Neural cell (in vitro differentiated cells): ENCODE data around the gene COX17. TPM values are rescaled to one million over a fixed set of nuclear protein-coding genes. Genes with fewer than 3 reads are reported as not detected.

ENCODE experiments used
- H2AFZ ChIP-seq: fragments of 200-600, 300-800 bp; sonication (generic), shearing (Covaris generic); 2 replicates; pipeline ENCODE4 v1.6.0; 2014; ENCODE audit warnings: low read depth, mild to moderate bottlenecking, antibody characterized with exemption, low read length, moderate library complexity
- H3F3A ChIP-seq: fragments of 200-600 bp; shearing (Covaris generic); 2 replicates; pipeline ENCODE4 v1.6.1; 2016; ENCODE audit warnings: mild to moderate bottlenecking, moderate library complexity, mixed read lengths, antibody characterized with exemption, low read length; ENCODE audit not compliant: insufficient read depth, poor library complexity, severe bottlenecking
- H3K27ac ChIP-seq: fragments of 200-600, 300-800 bp; sonication (generic), shearing (Covaris generic); 2 replicates; pipeline ENCODE4 v1.5.1; 2014; ENCODE audit warnings: mild to moderate bottlenecking, low read length, moderate library complexity
- H3K27me3 ChIP-seq: fragments of 300-800, 200-600 bp; sonication (generic), shearing (Covaris generic); 2 replicates; pipeline ENCODE4 v1.6.0; 2014; ENCODE audit warnings: mild to moderate bottlenecking, low read depth, low read length, moderate library complexity; ENCODE audit not compliant: insufficient read depth
- H3K36me3 ChIP-seq: fragments of 300-800, 200-600 bp; sonication (generic), shearing (Covaris generic); 2 replicates; pipeline ENCODE4 v1.5.1; 2014; ENCODE audit warnings: mild to moderate bottlenecking, antibody characterized with exemption, low read length, moderate library complexity; ENCODE audit not compliant: insufficient read depth
- H3K4me2 ChIP-seq: fragments of 300-800, 200-600 bp; sonication (generic), shearing (Covaris generic); 2 replicates; pipeline ENCODE4 v1.6.0; 2014; ENCODE audit warnings: mild to moderate bottlenecking, low read length
- H3K4me3 ChIP-seq: fragments of 300-800, 200-600 bp; sonication (generic), shearing (Covaris generic); 2 replicates; pipeline ENCODE4 v1.5.1; 2014; ENCODE audit warnings: mild to moderate bottlenecking, low read length, moderate library complexity
- H3K79me2 ChIP-seq: fragments of 200-600 bp; shearing (Covaris generic); replicated peaks from 2 replicates; pipeline ENCODE4 v1.6.0; 2014; ENCODE audit warnings: mild to moderate bottlenecking, low read length, moderate library complexity; ENCODE audit not compliant: insufficient read depth
- H3K9ac ChIP-seq: fragments of 300-800, 200-600 bp; sonication (generic), shearing (Covaris generic); 2 replicates; pipeline ENCODE4 v1.6.1; 2016; ENCODE audit warnings: mild to moderate bottlenecking, low read length, mixed read lengths
- H3K9me2 ChIP-seq: fragments of 200-600 bp; shearing (Covaris generic); 2 replicates; pipeline ENCODE4 v1.6.1; 2016; ENCODE audit warnings: mild to moderate bottlenecking, low read length, mixed read lengths; ENCODE audit not compliant: insufficient read depth
- H3K9me3 ChIP-seq: fragments of 200-600, 300-800 bp; sonication (generic), shearing (Covaris generic); 2 replicates; pipeline ENCODE4 v1.6.1; 2016; ENCODE audit warnings: mild to moderate bottlenecking, mixed run types, low read length, moderate library complexity, mixed read lengths
- H4K20me1 ChIP-seq: fragments of 200-600 bp; shearing (Covaris generic); 2 replicates; pipeline ENCODE4 v1.6.1; 2016; ENCODE audit warnings: mild to moderate bottlenecking, mixed run types; ENCODE audit not compliant: insufficient read depth
- CTCF ChIP-seq: fragments of 450-650 bp; IDR thresholded peaks from 2 replicates; pipeline ENCODE4 v1.5.1; 2014; ENCODE audit warnings: antibody characterized with exemption, mild to moderate bottlenecking, moderate library complexity; ENCODE audit not compliant: poor library complexity, severe bottlenecking
- EP300 ChIP-seq: fragments of 450-650 bp; conservative IDR thresholded peaks from 2 replicates; pipeline ENCODE4 v1.6.1; 2014; ENCODE audit warnings: antibody characterized with exemption, mild to moderate bottlenecking, moderate library complexity; ENCODE audit not compliant: poor library complexity, severe bottlenecking
- EZH2 ChIP-seq: fragments of 200-600, 300-800 bp; shearing (Covaris generic), sonication (generic); IDR thresholded peaks from 2 replicates; pipeline ENCODE4 v1.6.1; 2014; ENCODE audit warnings: antibody characterized with exemption, low read length, borderline replicate concordance, mild to moderate bottlenecking; ENCODE audit not compliant: insufficient read depth, poor library complexity, severe bottlenecking
- MXI1 ChIP-seq: fragments of 450-650 bp; conservative IDR thresholded peaks from 2 replicates; pipeline ENCODE4 v1.6.1; 2014; ENCODE audit warnings: antibody characterized with exemption, mild to moderate bottlenecking; ENCODE audit not compliant: poor library complexity, severe bottlenecking
- POLR2AphosphoS5 ChIP-seq: IDR thresholded peaks from 2 replicates; pipeline ENCODE4 v1.6.1; 2012
- RAD21 ChIP-seq: fragments of 450-650 bp; conservative IDR thresholded peaks from 2 replicates; pipeline ENCODE4 v1.6.1; 2014; ENCODE audit warnings: antibody characterized with exemption, mild to moderate bottlenecking, moderate library complexity
- REST ChIP-seq: IDR thresholded peaks from 2 replicates; pipeline ENCODE4 v1.6.1; 2012; ENCODE audit warnings: borderline replicate concordance
- SMC3 ChIP-seq: fragments of 450-650 bp; conservative IDR thresholded peaks from 2 replicates; pipeline ENCODE4 v1.6.1; 2014; ENCODE audit warnings: antibody characterized with exemption, mild to moderate bottlenecking, moderate library complexity; ENCODE audit not compliant: poor library complexity
- TAF1 ChIP-seq: IDR thresholded peaks from 2 replicates; pipeline ENCODE4 v1.6.1; 2012; ENCODE audit warnings: low read depth
- polyA plus RNA-seq: library from polyadenylated mRNA; depleted of rRNA; stranded (reverse); fragments of >200 nt; gene quantifications from 2 replicates; pipeline ENCODE4 v1.2.3, GENCODE V29; 2014

The COX17 gene
- polyA plus RNA-seq, 1 donor from 2014 or later: 49.4 TPM

DNA sequence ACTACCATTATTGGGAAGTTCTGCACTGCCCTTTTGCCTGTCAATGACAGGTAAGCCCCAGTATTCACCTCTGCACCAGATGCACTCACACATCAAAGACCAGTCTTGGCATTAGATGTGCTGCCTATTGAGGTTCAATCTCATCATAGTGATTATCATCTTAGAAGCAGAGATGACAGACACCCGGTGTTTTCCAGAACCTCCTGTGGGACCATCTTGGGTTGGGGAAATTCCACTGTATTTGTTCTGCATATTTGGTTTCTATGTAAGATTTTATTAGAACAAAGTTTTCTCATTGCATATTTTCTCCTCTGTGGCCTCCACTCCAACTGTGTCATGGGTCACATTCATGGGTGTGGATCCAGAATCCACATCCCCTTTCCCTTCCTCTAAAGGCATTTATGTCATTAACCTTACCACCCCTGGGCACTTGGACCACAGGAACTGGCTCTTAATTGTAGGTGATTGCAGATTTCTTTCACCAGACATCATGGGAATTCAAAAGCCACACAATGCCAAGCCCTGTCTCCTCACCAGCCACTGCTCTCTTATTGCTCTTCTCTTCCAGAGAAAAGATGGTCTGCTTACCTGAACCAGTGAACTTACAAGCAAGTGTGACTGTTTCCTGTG, 48.3 kb downstream of the COX17 start:
- Histone ChIP-seq H3K79me2 (no peaks in the 10 kb centered on the region), H3K9ac (no peak overlapping the region), H3K9me2 (no peaks in the 10 kb centered on the region), H3K4me3 (no peak overlapping the region), H3K36me3 (no peaks in the 10 kb centered on the region), H4K20me1 (no peaks in the 10 kb centered on the region), H3F3A (no peaks in the 10 kb centered on the region), H2AFZ (no peak overlapping the region), H3K4me2 (no peak overlapping the region), H3K27ac (no peak overlapping the region), H3K27me3 (no peaks in the 10 kb centered on the region), H3K9me3 (no peaks in the 10 kb centered on the region)
- TF ChIP-seq RAD21 (no peak), REST (no peak), EP300 (no peak), TAF1 (no peak), SMC3 (no peak), POLR2AphosphoS5 (no peak), CTCF (no peak), MXI1 (no peak), EZH2 (no peak)

- H3K27me3 ChIP-seq: no peaks in the 10 kb centered on the region
- no peaks in the 10 kb centered on the region for H3K9me3 ChIP-seq
- H3K79me2 ChIP-seq: no peaks in the 10 kb centered on the region
- no peak overlapping the region for H2AFZ ChIP-seq
- no peak overlapping the region for H3K4me2 ChIP-seq
- no peak overlapping the region for H3K4me3 ChIP-seq
- H4K20me1 ChIP-seq: no peaks in the 10 kb centered on the region
- no peaks in the 10 kb centered on the region for H3F3A ChIP-seq
- TF ChIP-seq EP300 (no peak), SMC3 (no peak), MXI1 (no peak), TAF1 (no peak), RAD21 (no peak), REST (no peak), EZH2 (no peak), POLR2AphosphoS5 (no peak), CTCF (no peak)
- no peaks in the 10 kb centered on the region for H3K36me3 ChIP-seq
- H3K9ac ChIP-seq: no peak overlapping the region
- H3K9me2 ChIP-seq: no peaks in the 10 kb centered on the region
- H3K27ac ChIP-seq: no peak overlapping the region
These were observed 48.8 kb downstream of the COX17 start for GRCh38 chr3:119628390-119628789.
